Natural killer cell (primary cell): ENCODE results near the gene MSL2. TPM values are rescaled to one million over a fixed set of nuclear protein-coding genes. Genes with fewer than 3 reads are reported as not detected.
"Not testable (repeated sequence)": the region's sequence is repeated elsewhere in the genome, so short reads cannot be mapped to it uniquely, and the experiment has no call there.

Source experiments
- ATAC-seq, 3 donors: fragments of 150-1000 bp in 2 of 3; fragments of 200-7000 bp in 1 of 3; cut with Tn5 transposase; 1 replicate in 1 of 3; 2 replicates in 2 of 3; pipeline ENCODE4 v1.10.0; 2021; ENCODE audit warnings: mild to moderate bottlenecking in 2 of 3, moderate library complexity in 2 of 3
- DNase-seq, 2 donors: peaks; one replicate each; pipeline versions ENCODE4 v3.0.0 to v3.0.0-alpha.2; 2013 to 2021; ENCODE audit warnings: mixed read lengths in 1 of 2
- H3K27ac ChIP-seq: one replicate; pipeline ENCODE4 v1.5.1; 2013; ENCODE audit warnings: mild to moderate bottlenecking, low read length
- H3K27me3 ChIP-seq: one replicate; pipeline ENCODE4 v1.6.1; 2013; ENCODE audit warnings: low read length; ENCODE audit not compliant: control insufficient read depth, insufficient read depth
- H3K36me3 ChIP-seq: one replicate; pipeline ENCODE4 v1.6.1; 2013; ENCODE audit warnings: low read length; ENCODE audit not compliant: control insufficient read depth, insufficient read depth
- H3K4me1 ChIP-seq: one replicate; pipeline ENCODE4 v1.6.1; 2013; ENCODE audit warnings: low read length; ENCODE audit not compliant: control insufficient read depth, insufficient read depth
- H3K4me3 ChIP-seq: one replicate; pipeline ENCODE4 v1.5.1; 2013; ENCODE audit warnings: low read length
- H3K9me3 ChIP-seq: one replicate; pipeline ENCODE4 v1.6.1; 2013; ENCODE audit warnings: low read length; ENCODE audit not compliant: control insufficient read depth, insufficient read depth
- H3K27ac Mint-ChIP-seq, 2 donors: one replicate each; pipeline ENCODE4 v1.8.0; 2022; ENCODE audit warnings: mild to moderate bottlenecking in 2 of 2, mixed read lengths in 2 of 2, moderate library complexity in 1 of 2
- H3K27me3 Mint-ChIP-seq, 2 donors: one replicate each; pipeline ENCODE4 v1.8.0; 2022; ENCODE audit warnings: low read depth in 2 of 2, mixed read lengths in 2 of 2
- H3K36me3 Mint-ChIP-seq: one replicate; pipeline ENCODE4 v1.8.0; 2022; ENCODE audit warnings: mixed read lengths
- H3K4me1 Mint-ChIP-seq, 2 donors: one replicate each; pipeline ENCODE4 v1.8.0; 2022; ENCODE audit warnings: mixed read lengths in 2 of 2
- H3K4me3 Mint-ChIP-seq: one replicate; pipeline ENCODE4 v1.8.0; 2022; ENCODE audit warnings: mild to moderate bottlenecking, moderate library complexity, mixed read lengths
- H3K9me3 Mint-ChIP-seq, 2 donors: one replicate each; pipeline ENCODE4 v1.8.0; 2022; ENCODE audit warnings: mixed read lengths in 2 of 2
- WGBS: methylation state at CpG from one replicate; pipeline ENCODE4 v1.1.7; 2013; ENCODE audit warnings: missing lambda C conversion rate; ENCODE audit not compliant: insufficient coverage; 5-methylcytosine and 5-hydroxymethylcytosine counted together
- intact Hi-C: fragments of 100-400 bp; cut with micrococcal nuclease; formaldehyde crosslinking; loops from one replicate; pipeline ENCODE4 v1.14.2; 2022
- total RNA-seq, 4 donors: library from RNA; stranded (reverse); fragments of 120-200 nt in 1 of 4; gene quantifications; one replicate each; pipeline versions ENCODE4 v1.2.3 to v1.2.4, GENCODE V29; 2013 to 2022
- TF ChIP-seq, protein P1 (sequence below): fragments of 200-600 bp; IDR thresholded peaks from one replicate; pipeline ENCODE4 v1.8.0; 2022; ENCODE audit warnings: antibody characterized with exemption

Gene MSL2
- total RNA-seq, 3 donors from 2014 or later (not counting 1 experiment from before 2014, with no cell fraction given): 104 to 114 (median 110) TPM

DNA sequence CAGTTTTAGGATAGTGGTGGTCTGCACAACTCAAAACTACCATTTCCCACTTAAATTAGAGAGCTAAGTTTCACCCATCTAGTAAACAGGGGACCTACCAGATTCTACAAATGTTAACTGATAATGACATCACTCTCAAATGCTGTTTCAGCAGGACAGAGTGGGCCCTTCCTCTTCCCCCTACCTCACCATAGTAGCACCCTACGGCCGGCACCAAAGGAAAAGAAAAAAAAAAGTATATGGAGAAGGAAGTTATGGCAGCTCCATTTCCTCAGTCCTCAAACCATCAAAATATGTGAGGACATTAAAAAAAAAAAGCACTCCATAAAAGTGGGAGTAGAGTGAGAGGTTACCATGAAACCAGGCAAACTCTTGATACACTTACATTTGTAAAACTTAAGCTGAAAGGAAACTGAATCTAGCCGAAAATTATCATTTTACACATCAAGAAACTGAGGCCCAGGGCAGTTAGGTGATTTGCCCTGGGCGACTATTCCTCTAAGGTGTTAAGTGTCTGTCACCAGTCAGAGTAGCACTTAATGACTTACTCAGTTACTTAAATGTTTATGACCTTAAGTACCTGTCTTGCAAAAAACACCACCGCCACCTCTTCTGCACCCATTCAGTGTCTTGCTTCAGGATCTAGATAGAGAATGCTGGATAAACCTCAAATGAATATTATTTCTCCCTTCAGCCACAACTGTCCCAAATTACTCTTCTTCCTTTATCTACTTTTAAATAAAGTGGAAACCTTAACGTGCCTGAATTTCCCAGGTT lies 2.7 kb downstream of the MSL2 start:
- H3K4me1 Mint-ChIP-seq: peaks cover 87 to 88% of the 10 kb centered on the region in 2 donors
- ATAC-seq (no peak), DNase-seq (peak in 1 of 2 donors; percentile 40)
- intact Hi-C loops: loop anchor here (5.0 to 10.0 kb wide), 3 partner anchors 41 to 731 kb away; no protein-coding TSS in a partner anchor
- Histone ChIP-seq H3K4me3 (peak overlapping the region; percentile 56), H3K27me3 (no peaks in the 10 kb centered on the region), H3K4me1 (peaks cover 31% of the 10 kb centered on the region), H3K9me3 (no peaks in the 10 kb centered on the region), H3K27ac (peak overlapping the region; percentile 99), H3K36me3 (no peaks in the 10 kb centered on the region)
- peak overlapping the region; percentile 98 for H3K27ac Mint-ChIP-seq
- H3K4me3 Mint-ChIP-seq: peak overlapping the region; percentile 99
- H3K36me3 Mint-ChIP-seq: peaks cover 9% of the 10 kb centered on the region
- WGBS: 0% methylated on average over 4 of the region's 6 CpGs
- H3K27me3 Mint-ChIP-seq: peaks cover 0 to 5% of the 10 kb centered on the region in 2 donors
- TF ChIP-seq, protein P1, sequence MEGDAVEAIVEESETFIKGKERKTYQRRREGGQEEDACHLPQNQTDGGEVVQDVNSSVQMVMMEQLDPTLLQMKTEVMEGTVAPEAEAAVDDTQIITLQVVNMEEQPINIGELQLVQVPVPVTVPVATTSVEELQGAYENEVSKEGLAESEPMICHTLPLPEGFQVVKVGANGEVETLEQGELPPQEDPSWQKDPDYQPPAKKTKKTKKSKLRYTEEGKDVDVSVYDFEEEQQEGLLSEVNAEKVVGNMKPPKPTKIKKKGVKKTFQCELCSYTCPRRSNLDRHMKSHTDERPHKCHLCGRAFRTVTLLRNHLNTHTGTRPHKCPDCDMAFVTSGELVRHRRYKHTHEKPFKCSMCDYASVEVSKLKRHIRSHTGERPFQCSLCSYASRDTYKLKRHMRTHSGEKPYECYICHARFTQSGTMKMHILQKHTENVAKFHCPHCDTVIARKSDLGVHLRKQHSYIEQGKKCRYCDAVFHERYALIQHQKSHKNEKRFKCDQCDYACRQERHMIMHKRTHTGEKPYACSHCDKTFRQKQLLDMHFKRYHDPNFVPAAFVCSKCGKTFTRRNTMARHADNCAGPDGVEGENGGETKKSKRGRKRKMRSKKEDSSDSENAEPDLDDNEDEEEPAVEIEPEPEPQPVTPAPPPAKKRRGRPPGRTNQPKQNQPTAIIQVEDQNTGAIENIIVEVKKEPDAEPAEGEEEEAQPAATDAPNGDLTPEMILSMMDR: no peak
- no peaks in the 10 kb centered on the region for H3K9me3 Mint-ChIP-seq

- peaks cover 9% of the 10 kb centered on the region for H3K36me3 Mint-ChIP-seq
- H3K27ac ChIP-seq: peak overlapping the region; percentile 99
- peak overlapping the region; percentile 99 for H3K4me3 Mint-ChIP-seq
- no peaks in the 10 kb centered on the region for H3K9me3 Mint-ChIP-seq
- H3K4me1 ChIP-seq: peaks cover 37% of the 10 kb centered on the region
- TF ChIP-seq, protein P1: no peak
- peak overlapping the region; percentile 98 for H3K27ac Mint-ChIP-seq
- H3K4me3 ChIP-seq: peak overlapping the region; percentile 56
- no peak for ATAC-seq
- DNase-seq: no peak
- H3K36me3 ChIP-seq: no peaks in the 10 kb centered on the region
- no peaks in the 10 kb centered on the region for H3K27me3 ChIP-seq
- H3K4me1 Mint-ChIP-seq: peaks cover 89 to 90% of the 10 kb centered on the region in 2 donors
- peaks cover 0 to 5% of the 10 kb centered on the region in 2 donors for H3K27me3 Mint-ChIP-seq
- intact Hi-C loops: loop anchor here (5.0 to 10.0 kb wide), 3 partner anchors 41 to 732 kb away; no protein-coding TSS in a partner anchor
- no peaks in the 10 kb centered on the region for H3K9me3 ChIP-seq
- 0% methylated on average over 1 of the region's 2 CpGs for WGBS
These were observed 3.3 kb downstream of the MSL2 start for GRCh38 chr3:136192831-136193230.

DNA sequence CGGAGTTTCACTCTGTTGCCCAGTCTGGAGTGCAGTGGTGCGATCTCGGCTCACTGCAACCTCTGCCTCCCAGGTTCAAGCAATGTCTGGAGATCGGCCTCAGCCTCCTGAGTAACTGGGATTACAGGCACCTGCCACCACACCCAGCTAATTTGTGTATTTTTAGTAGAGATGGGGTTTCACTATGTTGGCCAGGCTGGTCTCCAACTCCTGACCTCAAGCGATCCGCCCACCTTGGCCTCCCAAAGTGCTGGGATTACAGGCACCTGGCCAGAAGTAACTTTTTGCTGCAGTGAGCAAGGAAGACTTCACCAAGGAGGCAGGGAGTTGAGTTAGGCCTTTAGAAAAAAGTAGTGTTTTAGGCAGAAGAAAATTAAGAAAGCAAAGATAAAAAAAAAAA lies 3.9 kb downstream of the MSL2 start:
- not testable (repeated sequence) for H3K36me3 Mint-ChIP-seq, H3K27me3 ChIP-seq, H3K4me3 ChIP-seq, H3K27me3 Mint-ChIP-seq, H3K36me3 ChIP-seq, H3K9me3 Mint-ChIP-seq, ATAC-seq, H3K9me3 ChIP-seq
- Mint-ChIP-seq H3K4me3 (peak overlapping the region; percentile 99), H3K4me1 (peaks cover 88 to 89% of the 10 kb centered on the region in 2 donors), H3K27ac (peak overlapping the region; percentile 98)
- DNase-seq: peak in 1 of 2 donors; percentile 16
- intact Hi-C loops: loop anchor here (5.0 to 10.0 kb wide), 3 partner anchors 40 to 733 kb away; no protein-coding TSS in a partner anchor
- H3K27ac ChIP-seq: peak overlapping the region; percentile 18
- H3K4me1 ChIP-seq: peaks cover 42% of the 10 kb centered on the region
- WGBS: 22% methylated on average over 6 of the region's 6 CpGs

DNA sequence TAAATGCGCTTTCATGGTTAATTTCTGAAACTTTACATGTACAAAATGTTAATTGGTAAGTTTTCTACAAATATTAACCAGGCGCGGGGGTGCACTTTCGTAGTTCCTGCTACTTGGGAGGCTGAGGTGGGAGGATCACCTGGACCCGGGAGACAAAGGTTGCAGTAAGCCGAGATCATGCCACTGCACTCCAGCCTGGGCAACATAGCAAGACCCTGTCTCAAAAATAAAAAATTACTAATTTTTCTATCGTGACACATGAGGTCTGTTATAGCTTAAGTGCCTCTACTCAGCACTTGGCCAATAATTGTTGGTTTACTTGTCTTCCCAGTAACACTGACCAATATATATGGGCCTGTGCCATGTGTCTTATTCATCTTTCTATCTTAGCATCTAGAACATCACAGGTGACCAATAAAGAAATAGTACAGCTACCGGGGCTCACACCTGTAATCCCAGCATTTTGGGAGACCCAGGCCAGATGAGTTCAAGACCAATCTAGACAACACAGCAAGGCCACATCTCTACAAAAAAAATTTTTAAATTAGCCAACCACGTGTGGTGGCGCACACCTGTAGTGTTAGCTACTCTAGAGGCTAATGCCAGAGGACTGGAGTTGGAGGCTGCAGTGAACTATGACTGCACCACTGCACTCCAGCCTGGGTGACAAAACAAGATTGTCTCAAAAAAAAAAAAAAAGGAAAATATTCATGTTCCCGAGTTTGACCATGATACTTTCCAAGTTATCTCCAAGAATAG lies 6.1 kb downstream of the MSL2 start:
- Mint-ChIP-seq H3K4me1 (peaks cover 93% of the 10 kb centered on the region in 2 donors), H3K27me3 (no peaks in the 10 kb centered on the region), H3K4me3 (peak overlapping the region; percentile 74), H3K36me3 (peaks cover 8% of the 10 kb centered on the region), H3K27ac (peak overlapping the region; percentile 98), H3K9me3 (no peaks in the 10 kb centered on the region)
- H3K4me1 ChIP-seq: peaks cover 57% of the 10 kb centered on the region
- intact Hi-C loops: loop anchor here (2.0 to 10.0 kb wide), 4 partner anchors 17 to 735 kb away; no protein-coding TSS in a partner anchor
- 90% methylated on average over 9 of the region's 11 CpGs for WGBS
- H3K9me3 ChIP-seq: no peaks in the 10 kb centered on the region
- TF ChIP-seq, protein P1: no peak
- H3K4me3 ChIP-seq: no peak overlapping the region
- no peaks in the 10 kb centered on the region for H3K27me3 ChIP-seq
- ATAC-seq: no peak
- DNase-seq: no peak
- no peak overlapping the region for H3K27ac ChIP-seq
- no peaks in the 10 kb centered on the region for H3K36me3 ChIP-seq
